Cortex of kidney (tissue), 1 donor: ENCODE measurements around the gene PAX8.
"Not testable (repeated sequence)": the region's sequence is repeated elsewhere in the genome, so short reads cannot be mapped to it uniquely, and the experiment has no call there.

Source experiments
- DNase-seq: peaks from one replicate; lab custom pipeline; 2025; lab: John Stamatoyannopoulos, UW

The PAX8 gene

DNA sequence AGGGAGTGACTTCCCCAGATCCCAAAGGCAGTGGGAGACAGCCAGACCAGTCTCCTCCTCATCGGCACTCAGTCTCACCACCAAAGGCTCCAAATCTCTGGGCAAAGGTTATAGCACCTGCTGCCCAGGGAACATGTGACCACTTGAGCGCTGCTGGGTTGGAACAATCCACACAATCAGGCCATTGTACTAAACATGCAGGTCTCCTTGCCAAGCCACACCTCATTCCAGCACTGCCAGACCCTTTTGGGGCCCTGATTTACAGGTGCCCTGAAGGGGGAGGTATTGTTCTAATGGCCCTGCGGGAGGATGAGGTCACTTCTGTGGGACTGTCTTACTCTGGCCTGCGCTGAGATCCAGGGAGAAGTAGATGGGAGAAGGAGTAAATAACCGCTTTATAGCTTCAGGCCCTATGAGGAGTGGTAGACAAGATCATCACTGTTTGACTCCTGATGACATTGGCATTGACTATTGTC lies 10.0 kb upstream of the PAX8 start:
- DNase-seq: not testable (repeated sequence)

DNA sequence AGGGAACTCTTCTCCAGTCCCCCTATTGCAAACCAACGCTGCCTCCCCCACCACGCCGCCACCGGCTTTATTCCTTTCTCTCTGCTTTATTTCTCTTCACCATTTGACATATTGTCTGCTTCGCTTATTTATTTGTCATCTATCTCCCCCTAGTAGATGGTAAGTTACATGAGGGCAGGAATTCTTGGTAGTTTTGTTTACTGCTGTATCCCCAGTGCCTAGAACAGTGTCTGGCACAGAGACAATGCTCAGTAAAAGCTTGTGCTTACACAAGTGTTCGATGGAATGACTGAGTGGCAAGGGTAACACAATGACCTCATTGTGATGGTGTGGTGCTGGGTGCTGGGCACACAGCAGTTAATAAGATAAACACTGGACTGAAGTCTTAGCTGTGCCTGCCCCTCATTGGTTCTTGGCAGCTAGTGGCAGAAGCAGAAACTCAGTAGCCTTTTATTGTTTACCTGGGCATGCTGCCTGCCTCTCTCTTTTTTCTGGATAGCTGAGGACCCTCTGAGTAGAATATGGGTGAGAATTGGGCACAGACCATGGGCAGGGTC lies 9.5 kb upstream of the PAX8 start:
- not testable (repeated sequence) for DNase-seq

DNA sequence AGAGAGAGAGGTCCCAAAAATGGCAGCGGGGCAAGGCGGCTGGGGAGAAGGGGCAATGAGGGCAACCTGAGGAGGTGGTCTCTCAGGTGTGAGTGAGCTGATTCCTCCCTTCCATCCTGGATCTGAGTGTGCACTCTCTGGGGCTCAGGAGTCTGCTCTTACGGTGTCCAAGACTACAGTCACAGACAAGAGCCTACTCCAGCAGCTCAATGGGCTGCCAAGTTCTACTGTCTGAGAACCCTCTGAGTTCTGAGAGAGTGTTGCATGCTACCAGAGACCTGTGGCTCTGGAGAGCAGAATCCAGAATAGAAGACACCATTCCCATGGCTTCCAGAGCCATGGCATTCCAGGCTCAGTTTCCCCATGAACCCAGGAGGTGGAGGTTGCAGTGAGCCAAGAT lies 7.1 kb upstream of the PAX8 start:
- no peak for DNase-seq

DNA sequence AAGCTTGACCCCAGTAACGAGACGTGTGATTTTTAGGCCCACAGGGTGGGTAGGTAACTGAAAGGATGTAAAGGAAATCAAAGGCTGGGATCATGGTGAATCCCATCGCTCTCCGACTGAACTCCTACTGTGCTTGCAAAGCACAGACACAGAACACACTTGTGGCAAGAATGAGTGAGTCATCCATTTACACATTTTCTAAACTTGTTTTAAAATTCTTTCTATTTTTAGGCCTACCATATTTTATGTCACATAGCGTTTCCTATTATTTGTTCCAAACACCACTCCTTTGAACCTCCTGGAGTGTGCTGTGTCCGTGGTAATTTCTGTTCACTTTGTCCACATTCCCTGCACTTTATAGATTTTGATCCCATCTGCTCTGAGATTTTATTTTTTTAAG lies 6.3 kb upstream of the PAX8 start:
- DNase-seq: not testable (repeated sequence)

DNA sequence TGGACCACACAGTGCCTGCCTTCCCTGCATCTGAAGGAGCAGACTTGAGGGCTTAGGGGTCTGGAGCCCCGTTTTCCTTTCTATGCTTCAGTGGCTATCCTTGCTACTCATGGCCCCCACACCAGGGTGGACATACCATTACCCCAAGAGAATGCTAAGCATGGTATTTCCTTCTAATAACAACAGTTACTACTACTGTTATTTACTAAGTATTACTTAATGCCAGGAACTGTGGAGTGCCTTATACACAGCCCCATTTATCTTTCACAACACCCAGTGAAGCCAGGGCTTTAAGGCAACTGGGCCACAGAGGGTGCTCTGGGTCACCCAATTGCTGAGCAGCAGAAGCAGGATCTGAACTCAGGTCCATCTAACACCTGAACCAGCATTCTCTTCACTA lies 5.8 kb upstream of the PAX8 start:
- DNase-seq: no peak

DNA sequence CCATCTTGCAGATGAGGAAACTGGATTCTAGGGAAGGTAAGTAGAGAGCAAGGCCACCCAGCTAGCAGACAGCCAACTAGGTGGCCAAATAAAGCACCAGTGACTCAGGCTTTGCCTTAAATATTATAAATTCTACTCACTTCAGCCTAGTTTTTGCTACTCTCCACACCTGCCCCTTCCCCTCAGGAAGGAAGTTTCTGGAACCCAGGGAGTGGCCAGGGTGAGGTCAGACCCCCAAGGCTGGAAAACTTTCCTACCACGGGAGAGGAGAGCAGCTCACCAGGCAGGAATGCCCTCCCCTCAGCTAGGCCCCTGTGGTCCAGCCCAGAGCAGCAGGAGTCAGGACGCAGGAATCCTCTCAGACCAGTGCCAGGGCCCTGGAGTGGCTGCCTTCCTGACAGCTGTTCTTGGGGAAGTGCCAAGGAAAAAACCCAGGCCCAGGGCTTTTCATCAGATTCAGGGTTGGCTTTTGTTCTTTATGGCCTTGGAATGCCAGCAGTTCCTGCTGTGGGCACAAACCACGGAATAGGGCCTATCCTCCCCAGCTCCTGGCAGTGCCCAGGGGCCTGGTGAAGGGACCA lies 5.1 kb upstream of the PAX8 start:
- no peak for DNase-seq

DNA sequence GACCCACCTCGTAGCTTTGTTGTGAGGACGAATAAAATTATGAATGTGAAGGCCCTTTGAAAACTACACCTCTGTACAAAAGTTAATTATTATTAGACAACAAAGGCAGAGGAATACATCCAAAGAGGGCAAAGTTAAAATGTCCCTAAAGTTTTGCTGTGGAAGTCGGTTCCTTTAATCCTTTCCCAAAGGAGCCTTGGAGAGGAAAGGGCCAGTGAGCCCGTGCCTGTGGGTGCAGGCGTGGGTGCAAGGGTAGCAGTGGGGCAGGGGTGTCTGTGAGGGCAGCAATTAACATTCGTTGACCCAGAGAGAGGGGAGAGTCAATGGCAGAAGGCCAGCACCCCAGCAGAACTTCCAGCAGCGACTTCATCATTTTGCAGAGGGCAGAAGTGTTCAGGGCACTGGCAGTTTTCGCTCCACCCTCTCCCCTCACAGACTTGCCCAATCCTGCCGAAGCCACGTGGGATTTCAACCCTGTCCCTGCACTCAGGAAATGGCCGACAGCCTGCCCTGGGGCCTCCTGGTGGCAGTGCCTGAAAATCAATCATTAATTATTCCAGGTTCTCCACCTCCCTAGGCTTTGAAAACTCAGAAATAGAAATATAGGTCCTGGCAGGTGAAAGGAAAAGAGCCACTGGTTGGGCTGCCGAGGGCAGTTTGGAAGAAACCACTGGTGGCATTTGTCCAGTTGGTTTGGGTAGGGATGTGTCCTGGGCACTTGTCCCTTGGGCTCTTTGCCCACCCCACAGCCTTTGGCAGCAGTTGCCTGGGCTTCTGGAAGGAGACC lies 4.2 kb upstream of the PAX8 start:
- no peak for DNase-seq

DNA sequence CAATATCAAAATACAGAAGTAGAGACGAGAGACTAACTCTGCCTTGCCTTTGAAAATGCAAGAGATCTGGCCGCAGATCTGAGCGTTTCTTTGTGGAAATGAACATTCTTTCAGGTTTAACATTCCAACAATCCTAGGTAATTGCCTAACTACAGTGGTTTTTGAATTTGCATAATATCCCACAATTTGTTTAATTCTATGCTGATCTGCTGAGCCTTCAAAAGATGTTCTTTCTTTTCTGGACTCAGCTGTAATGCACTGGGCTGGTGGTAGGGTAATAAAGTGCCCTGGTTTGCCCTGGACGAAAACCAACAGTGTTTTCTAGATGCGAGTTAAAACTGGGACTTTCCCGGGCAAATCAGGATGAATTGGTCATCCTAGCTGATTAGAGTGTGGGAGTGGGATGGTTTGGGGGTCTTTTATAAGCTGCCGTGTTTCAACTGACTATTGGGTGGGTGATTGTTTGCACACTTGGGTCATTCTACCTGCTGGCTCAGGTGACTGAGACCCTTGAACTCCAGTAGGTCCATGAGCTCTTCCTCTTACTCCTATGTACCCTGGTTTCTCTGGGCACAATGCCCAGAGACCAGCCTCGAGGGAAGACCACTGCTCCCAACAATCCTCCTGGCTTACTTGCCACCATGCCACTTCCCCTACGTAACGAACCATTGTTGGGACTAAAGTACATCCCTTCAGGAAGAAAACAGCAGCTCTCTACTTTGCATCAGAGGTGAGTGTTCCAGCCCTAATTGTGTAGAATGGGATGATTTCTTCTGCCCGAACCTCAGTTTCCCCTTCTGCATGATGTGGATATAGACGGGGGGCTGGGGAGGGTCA lies 3.4 kb upstream of the PAX8 start:
- DNase-seq: no peak

DNA sequence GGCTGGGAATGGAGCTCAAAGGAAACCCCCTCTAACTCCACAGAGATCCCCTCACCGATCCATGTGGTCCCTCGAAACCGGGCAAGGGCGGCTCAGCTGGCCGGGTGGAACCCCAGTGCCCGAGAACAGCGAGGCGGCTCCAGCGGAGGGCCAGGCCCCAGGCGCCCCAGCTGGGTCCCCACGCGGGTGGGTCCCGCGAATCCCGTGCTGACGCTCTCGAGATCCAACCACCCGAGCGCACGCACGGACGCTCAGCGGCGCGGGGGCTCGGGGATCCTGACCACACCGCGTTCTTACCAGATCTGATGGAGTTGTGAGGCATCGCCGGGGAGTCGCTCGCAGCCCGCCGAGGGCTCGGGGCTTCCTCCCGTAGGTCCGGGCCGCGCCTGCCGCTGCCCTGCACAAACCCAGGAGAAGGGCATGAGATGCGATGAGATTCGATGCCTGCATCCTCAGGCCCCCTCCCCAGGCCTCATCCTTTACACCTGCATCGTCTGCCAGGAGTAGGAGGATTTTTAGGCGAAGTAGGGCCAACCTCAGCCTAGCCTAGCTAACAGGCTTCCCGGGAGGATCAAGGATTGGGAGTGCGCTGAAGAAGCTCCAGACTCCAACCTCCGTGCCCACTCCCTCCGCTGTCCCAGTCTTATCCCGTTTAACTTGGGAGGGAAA lies 514 bp downstream of the PAX8 start:
- DNase-seq: no peak

DNA sequence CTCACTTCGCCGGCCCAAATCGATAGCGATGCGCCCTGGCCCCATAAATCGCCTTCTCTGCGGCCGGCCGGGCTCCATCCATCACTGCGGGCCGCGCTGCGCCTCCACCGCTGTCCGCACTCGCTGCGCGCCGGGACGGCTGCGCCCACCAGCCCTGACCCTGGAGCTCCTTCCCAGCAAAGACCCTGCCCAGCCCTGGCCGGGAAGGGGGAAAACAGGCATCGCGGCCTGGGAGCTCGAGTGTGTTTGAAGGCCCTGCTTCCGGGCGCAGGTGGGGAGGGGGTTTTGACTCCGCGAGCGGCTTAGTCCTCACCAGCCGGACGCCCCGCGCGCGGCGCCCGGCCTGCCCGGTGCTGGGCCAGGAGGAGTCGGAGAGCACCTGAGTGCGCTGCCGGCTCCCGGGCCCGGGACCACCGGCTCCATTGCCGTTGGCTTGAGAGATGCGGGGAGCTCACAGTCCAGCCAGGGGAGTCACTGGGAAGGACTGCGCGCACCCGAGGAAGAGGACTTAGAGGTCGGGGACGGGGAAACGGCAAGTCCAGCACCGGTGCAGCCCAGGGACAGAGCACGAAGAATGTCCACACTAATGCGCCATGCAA lies 1.1 kb downstream of the PAX8 start:
- DNase-seq: no peak

DNA sequence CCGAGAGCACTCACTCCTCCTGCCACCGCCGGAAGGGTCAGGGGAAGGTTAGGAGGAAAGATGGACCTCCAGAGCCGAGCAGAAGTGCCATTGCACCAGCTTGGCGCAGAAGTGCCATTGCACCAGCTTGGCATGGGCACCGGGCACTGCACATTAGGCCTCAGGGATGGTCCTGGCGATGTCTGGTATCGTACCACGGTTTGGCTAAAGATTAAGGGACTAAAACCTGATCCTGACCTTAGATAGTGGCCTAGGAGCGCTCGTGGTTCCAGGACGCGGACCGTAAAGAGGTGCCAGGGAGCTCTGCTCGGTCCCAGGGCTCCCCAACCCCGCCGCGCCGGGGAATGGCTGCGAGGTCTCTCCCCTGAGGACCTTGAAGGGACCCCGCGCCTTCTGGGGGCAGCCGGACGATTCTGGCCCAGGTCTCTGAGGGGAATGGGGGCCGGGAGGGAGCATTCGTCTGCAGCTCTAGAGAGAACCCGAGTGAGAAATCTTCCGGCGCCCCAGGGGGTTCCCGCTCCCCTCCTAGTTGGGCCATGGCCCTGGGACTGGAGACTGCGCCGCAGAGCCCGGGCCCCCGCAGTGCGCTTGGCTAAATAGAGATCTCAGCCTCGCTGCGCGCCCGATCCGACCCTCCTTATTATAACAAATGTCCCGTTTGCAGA lies 1.8 kb downstream of the PAX8 start:
- DNase-seq: no peak

DNA sequence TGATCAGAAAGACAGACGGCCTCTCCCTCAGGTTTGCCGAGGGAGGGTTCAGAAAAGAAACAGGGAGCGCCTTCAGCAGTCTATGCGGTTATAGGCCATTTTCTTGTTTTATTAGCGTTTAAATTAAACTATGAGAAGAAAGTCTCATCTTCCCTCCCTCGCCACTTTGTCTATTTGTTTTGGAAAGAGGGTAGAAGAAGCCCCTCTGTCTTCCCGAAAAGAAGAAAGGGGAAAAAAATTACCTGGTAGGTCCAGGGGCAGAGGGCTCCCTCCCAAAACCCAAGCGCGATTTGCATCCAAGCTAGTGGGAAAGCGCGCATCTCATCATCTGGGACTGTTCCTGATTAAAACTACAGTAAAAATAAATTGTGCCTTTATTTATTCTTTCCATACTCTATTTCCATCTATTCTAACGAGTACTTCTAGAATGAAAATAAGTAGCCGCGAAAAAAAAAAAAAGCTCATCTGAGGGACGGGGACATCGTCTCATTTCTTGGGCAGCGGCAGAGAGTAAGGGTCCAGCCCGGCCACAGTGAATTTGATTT lies 2.4 kb downstream of the PAX8 start:
- DNase-seq: no peak

DNA sequence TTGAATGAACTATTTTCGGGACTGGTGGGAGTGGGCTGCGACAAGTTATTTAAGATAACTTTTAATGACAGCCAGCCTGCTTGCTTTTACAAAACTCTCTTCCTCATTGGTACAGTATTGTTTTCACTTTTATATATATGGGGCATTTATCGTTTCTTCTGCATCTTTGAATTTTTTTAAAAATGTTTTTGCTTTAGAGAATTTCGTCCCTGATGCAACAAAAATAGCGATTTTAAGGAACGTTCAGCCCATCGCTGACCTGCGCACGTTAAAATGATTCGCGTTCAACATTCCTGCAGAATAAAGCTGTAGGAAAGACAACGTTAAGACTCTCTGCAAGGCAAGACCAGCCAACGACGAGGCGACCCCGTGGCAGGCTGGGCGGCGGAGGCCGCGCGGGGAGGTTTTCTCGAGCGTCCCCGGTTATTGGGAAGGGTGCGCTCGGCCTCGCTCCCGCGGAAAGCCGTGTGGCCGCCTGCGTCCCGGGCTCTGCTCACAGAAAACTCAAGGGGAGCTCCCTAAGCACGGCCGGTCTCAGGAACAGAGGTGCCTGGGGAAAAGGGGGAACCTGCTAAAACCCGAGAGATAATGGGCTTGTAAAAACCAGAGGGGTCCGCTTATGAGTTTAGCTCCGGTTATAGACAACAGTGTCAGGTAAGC lies 3.0 kb downstream of the PAX8 start:
- no peak for DNase-seq

DNA sequence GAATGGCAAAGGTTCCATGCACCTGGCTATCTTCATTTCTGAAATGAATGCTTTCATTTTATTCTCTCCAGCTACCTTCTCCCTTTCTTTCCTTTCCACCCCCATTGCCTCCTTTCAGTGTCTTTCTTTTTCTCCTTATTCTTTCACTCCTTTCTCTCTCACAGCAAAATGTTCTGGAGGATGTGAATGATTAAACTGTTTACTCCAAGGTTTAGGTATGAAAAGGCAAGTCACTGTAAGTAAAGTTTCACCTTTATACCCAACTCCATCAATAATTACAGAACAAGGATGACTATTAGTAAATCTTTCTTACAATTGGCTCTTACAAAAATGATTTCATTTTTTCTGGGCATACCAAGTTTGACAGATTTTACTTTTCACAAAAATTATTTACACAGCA lies 4.3 kb downstream of the PAX8 start:
- DNase-seq: no peak

DNA sequence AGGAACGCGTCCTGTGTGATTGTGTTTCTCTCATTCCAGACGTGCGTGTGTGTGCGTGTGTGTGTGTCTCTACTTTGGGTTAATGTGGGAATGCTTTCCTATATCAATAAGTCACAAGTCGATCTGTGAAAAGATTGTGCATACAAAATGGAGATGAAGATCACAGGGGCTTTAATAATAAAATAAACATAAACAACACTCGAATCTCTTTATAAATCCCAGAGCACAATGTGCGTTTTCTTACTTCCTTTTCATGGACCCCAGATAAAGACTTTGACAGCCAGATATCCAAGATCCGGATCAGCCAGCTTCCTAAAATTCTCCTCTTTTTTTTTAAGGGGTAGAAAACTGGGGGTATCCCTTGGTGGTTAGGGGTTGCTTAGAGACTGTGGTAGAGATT lies 4.7 kb downstream of the PAX8 start:
- DNase-seq: no peak

DNA sequence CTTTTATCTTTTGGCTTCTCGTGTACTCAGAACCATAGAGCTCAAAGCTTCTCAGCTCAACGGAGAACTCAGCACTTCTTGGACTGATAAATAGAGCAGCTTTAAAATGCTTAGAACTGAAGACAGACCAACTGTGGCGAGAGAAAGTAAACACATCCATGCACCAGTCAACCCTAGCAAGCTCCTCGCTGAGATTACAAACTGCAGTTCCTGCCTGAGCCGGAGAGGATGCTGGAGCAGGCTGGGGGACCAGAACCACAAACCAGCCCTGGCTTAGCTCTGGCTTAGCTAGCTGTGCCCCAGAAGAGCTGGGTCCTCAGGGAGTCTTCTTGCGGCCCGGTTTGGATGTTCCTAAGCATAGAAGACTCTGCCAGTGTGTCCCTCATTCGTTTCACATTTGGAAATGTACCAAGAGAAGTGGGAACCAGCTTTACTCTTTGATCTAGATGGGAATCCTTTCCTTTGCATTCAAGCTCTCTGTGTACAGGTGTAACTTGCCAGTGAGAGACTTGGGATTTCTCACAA lies 5.6 kb downstream of the PAX8 start:
- DNase-seq: no peak

DNA sequence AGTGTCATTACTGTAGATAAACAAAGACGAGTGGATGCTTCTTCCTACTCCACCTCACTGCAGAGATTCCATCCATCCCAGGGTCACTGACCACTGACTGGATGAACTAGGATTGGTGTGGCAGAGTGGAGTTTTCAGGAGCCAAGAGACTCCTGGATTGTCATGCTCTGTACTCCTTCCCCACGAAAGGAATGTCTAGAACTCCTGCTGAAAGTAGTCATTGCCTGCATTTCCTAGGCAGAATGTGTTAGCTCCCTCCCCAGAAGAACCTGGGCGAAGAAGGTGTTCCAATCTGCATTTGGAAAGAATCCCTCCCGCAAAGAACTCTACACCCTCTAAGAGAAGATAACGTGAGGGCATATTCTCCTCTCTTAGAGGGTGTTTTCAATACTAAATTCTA lies 6.2 kb downstream of the PAX8 start:
- no peak for DNase-seq

DNA sequence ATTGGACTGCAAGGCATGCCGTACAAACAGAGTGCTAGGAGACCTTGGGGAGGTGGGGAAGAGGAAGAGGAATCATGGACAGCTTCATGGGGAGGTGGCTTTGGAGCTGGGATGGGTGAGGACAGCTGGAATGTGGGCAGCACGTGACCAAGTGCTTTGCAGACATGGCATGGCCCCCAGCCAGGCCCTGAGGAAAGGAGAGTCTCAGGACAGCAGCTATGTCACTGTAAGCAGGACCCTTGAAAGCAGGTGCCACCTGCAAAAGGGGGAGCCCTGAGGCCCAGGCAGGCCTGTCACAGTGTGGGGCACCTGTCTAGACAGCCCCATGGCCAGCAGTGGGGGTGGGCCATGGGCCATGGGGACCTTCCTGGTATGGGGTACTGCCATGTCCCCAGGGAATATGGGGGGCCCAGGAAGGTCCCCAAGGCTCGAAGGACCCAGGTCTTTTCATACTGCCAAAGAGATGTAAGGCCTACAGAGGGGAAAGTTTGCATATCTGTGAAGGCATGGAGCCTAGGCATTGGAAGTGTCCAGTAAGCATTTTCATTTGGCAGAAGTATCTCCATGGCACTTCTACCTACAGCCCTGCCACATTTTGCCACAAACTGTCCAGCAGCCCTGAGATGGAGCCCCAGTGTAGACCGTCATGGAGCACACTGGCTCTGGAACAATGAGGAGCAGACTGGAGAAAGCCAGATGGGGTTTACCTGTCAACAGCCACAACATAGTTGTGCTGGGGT lies 9.9 kb downstream of the PAX8 start:
- no peak for DNase-seq

DNA sequence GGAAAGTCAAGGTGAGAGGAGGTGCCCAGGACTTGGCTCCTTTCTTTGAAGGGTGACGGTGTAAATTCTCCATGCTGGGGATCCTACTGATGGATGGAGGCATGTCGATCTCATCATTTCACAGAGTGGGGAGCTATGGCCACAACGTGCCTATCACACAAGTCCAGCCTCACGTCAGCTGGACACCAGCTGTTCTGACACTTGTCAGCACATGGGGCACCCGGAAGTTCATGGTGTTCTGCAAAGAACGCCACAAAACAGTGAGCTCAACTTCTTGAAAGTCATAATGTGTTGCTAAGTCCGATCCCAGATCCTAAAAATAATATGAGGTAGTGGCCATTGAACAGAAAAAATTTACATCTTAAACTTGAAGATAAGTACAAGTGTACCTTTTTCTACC lies 12.3 kb downstream of the PAX8 start:
- no peak for DNase-seq
